A549 treated with dexamethasone at 1 μM for 4 hours (cell line): Measurements from ENCODE around the gene ERP44. TPM values are rescaled to one million over a fixed set of nuclear protein-coding genes. Genes with fewer than 3 reads are reported as not detected.

Experiments
- total RNA-seq: library from RNA; stranded (reverse); fragments of 200-300 nt; extraction: Qiagen RNA extraction; gene quantifications from 5 replicates; pipeline ENCODE4 v1.2.3, GENCODE V29; 2022

ERP44 gene
- 15.4 to 17.4 TPM (median 16.1 TPM) in 5 replicates for total RNA-seq

GRCh38 chr9:100098887-100099721, at the start of gene ERP44, which contains the start of gene INVS:
ERP44 (minus strand) TSS chr9:100099000; CDS start chr9:100098840, 160 bp downstream.
INVS (plus strand) TSS chr9:100099243; CDS start chr9:100104522, 5,279 bp downstream.

Other genes with a start within 250 kb of the ERP44 start
- 7.4 to 11.3 TPM (median 10.4 TPM) in 5 replicates for gene STX17, start 192.3 kb downstream of the ERP44 start, total RNA-seq
- gene INVS, start 243 bp upstream of the ERP44 start, total RNA-seq = 7.9 to 11.6 TPM (median 11.1 TPM) in 5 replicates